HEK293 (cell line): Measurements from ENCODE around the gene CPA5.

Source experiments
- CTCF ChIA-PET: fragments of 350-600 bp; formaldehyde crosslinking; extraction: SDS; loops from one replicate; lab custom pipeline; 2021; ENCODE audit warnings: antibody characterized with exemption; lab: Yijun Ruan, JAX
- POLR2A ChIA-PET: fragments of 300-600 bp; formaldehyde crosslinking; extraction: SDS; loops from one replicate; lab custom pipeline; 2020; ENCODE audit warnings: antibody characterized with exemption, inconsistent platforms; lab: Yijun Ruan, JAX
- H3K27ac ChIP-seq: fragments of 200-500 bp; sonication (Bioruptor generic); 2 replicates; pipeline ENCODE4 v1.5.1; 2014; ENCODE audit warnings: low read depth, low read length, control low read depth, inconsistent platforms; ENCODE audit errors: extremely low read depth
- H3K36me3 ChIP-seq, 2 experiments: fragments of 200-500 bp in 1 of 2; sonication (Bioruptor generic) in 1 of 2; 1 replicate in 1 of 2; 2 replicates in 1 of 2; pipeline ENCODE4 v1.5.1; 2014 to 2017; ENCODE audit warnings: inconsistent platforms in 2 of 2, low read length in 2 of 2; ENCODE audit not compliant: control insufficient read depth in 2 of 2, insufficient read depth in 1 of 2
- H3K4me1 ChIP-seq: fragments of 200-500 bp; sonication (Bioruptor generic); 2 replicates; pipeline ENCODE4 v1.5.1; 2014; ENCODE audit warnings: mild to moderate bottlenecking, low read length, inconsistent platforms; ENCODE audit not compliant: control insufficient read depth, insufficient read depth
- H3K4me3 ChIP-seq: 2 replicates; pipeline ENCODE4 v1.5.1; 2011; ENCODE audit warnings: low read depth, mild to moderate bottlenecking, control low read depth, low read length, moderate library complexity
- H3K9me3 ChIP-seq: fragments of 200-500 bp; sonication (Bioruptor generic); 2 replicates; pipeline ENCODE4 v1.5.1; 2014; ENCODE audit warnings: low read depth, low read length, inconsistent platforms; ENCODE audit not compliant: control insufficient read depth, insufficient read depth
- BCL11A ChIP-seq: fragments of 450-650 bp; formaldehyde crosslinking; IDR thresholded peaks from 2 replicates; pipeline ENCODE4 v1.5.1; 2016; ENCODE audit warnings: low read depth, missing biosample characterization, missing genetic modification characterization
- EGR2 ChIP-seq: fragments of 450-650 bp; formaldehyde crosslinking; IDR thresholded peaks from 2 replicates; pipeline ENCODE4 v1.5.1; 2016; ENCODE audit warnings: low read depth, missing biosample characterization, missing genetic modification characterization
- GLIS1 ChIP-seq: fragments of 450-650 bp; formaldehyde crosslinking; IDR thresholded peaks from 2 replicates; pipeline ENCODE4 v1.5.1; 2016; ENCODE audit warnings: missing biosample characterization, missing genetic modification characterization
- MZF1 ChIP-seq: fragments of 450-650 bp; formaldehyde crosslinking; IDR thresholded peaks from 2 replicates; pipeline ENCODE4 v1.5.1; 2017; ENCODE audit warnings: missing biosample characterization, missing genetic modification characterization, borderline replicate concordance
- PRDM4 ChIP-seq: fragments of 450-650 bp; formaldehyde crosslinking; IDR thresholded peaks from 2 replicates; pipeline ENCODE4 v1.5.1; 2017; ENCODE audit warnings: missing biosample characterization, missing genetic modification characterization
- YY1 ChIP-seq: fragments of 450-650 bp; formaldehyde crosslinking; IDR thresholded peaks from 2 replicates; pipeline ENCODE4 v1.5.1; 2018; ENCODE audit warnings: missing biosample characterization, missing genetic modification characterization
- ZBTB20 ChIP-seq: fragments of 450-650 bp; formaldehyde crosslinking; IDR thresholded peaks from 2 replicates; pipeline ENCODE4 v1.5.1; 2016; ENCODE audit warnings: missing biosample characterization, missing genetic modification characterization
- ZIC2 ChIP-seq: fragments of 450-650 bp; formaldehyde crosslinking; IDR thresholded peaks from 2 replicates; pipeline ENCODE4 v1.5.1; 2016; ENCODE audit warnings: missing biosample characterization, missing genetic modification characterization
- ZNF140 ChIP-seq: fragments of 450-650 bp; formaldehyde crosslinking; IDR thresholded peaks from 2 replicates; pipeline ENCODE4 v1.5.1; 2016; ENCODE audit warnings: missing biosample characterization, missing genetic modification characterization
- ZNF18 ChIP-seq: fragments of 450-650 bp; formaldehyde crosslinking; IDR thresholded peaks from 2 replicates; pipeline ENCODE4 v1.5.1; 2016; ENCODE audit warnings: missing biosample characterization, missing genetic modification characterization
- ZNF19 ChIP-seq: fragments of 450-650 bp; formaldehyde crosslinking; IDR thresholded peaks from 2 replicates; pipeline ENCODE4; 2016; ENCODE audit warnings: missing biosample characterization, missing genetic modification characterization, low read depth
- ZNF280D ChIP-seq: fragments of 450-650 bp; formaldehyde crosslinking; IDR thresholded peaks from 2 replicates; pipeline ENCODE4 v1.5.1; 2016; ENCODE audit warnings: missing biosample characterization, missing genetic modification characterization
- ZNF341 ChIP-seq: fragments of 450-650 bp; formaldehyde crosslinking; IDR thresholded peaks from 2 replicates; pipeline ENCODE4; 2016; ENCODE audit warnings: low read depth, missing biosample characterization, missing genetic modification characterization
- ZNF354C ChIP-seq: fragments of 450-650 bp; formaldehyde crosslinking; IDR thresholded peaks from 2 replicates; pipeline ENCODE4 v1.5.1; 2016; ENCODE audit warnings: missing biosample characterization, missing genetic modification characterization, low read depth, borderline replicate concordance
- ZNF544 ChIP-seq: fragments of 450-650 bp; formaldehyde crosslinking; IDR thresholded peaks from 2 replicates; pipeline ENCODE4 v1.5.0; 2017; ENCODE audit warnings: missing biosample characterization, missing genetic modification characterization
- ZNF585B ChIP-seq: fragments of 450-650 bp; formaldehyde crosslinking; IDR thresholded peaks from 2 replicates; pipeline ENCODE4 v1.5.1; 2016; ENCODE audit warnings: missing biosample characterization, missing genetic modification characterization
- ZNF660 ChIP-seq: fragments of 450-650 bp; IDR thresholded peaks from 2 replicates; pipeline ENCODE4 v1.5.1; 2018; ENCODE audit warnings: missing biosample characterization, mild to moderate bottlenecking, missing genetic modification characterization
- ZNF701 ChIP-seq: fragments of 450-650 bp; formaldehyde crosslinking; IDR thresholded peaks from 2 replicates; pipeline ENCODE4 v1.5.1; 2016; ENCODE audit warnings: missing biosample characterization, missing genetic modification characterization
- ZNF76 ChIP-seq: fragments of 450-650 bp; formaldehyde crosslinking; IDR thresholded peaks from 2 replicates; pipeline ENCODE4; 2016; ENCODE audit warnings: low read depth, missing biosample characterization, missing genetic modification characterization, borderline replicate concordance
- ZNF768 ChIP-seq: fragments of 450-650 bp; formaldehyde crosslinking; IDR thresholded peaks from 2 replicates; pipeline ENCODE4 v1.5.1; 2018; ENCODE audit warnings: missing biosample characterization, mild to moderate bottlenecking, missing genetic modification characterization
- ZNF837 ChIP-seq: fragments of 450-650 bp; formaldehyde crosslinking; IDR thresholded peaks from 2 replicates; pipeline ENCODE4 v1.5.1; 2016; ENCODE audit warnings: missing biosample characterization, missing genetic modification characterization
- ZSCAN23 ChIP-seq: fragments of 450-650 bp; formaldehyde crosslinking; IDR thresholded peaks from 2 replicates; pipeline ENCODE4 v1.5.1; 2016; ENCODE audit warnings: missing biosample characterization, missing genetic modification characterization

Gene CPA5

DNA sequence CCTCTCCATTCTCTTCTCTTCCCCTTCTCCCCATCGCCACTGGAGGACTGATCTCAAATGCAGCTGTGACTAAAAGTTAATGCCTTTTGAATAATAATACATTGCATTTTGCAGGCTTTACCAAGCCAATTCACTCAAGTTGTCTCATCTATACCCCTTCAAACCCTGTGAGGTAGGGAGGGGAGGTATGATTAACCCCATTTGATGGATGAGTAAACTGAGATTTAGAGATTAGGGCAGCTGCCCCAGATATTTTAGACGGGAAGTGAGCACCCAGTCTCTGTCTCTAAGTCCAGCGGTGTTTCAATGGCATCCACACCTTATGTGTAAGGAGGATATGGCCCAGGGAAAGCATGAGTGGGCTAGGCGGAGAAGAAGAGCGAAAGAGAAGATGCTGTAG lies 1.1 kb downstream of the CPA5 start:
- H3K9me3 ChIP-seq: no peaks in the 10 kb centered on the region
- TF ChIP-seq ZNF354C (tag by site-specific recombination): no peak
- TF ChIP-seq MZF1 (tag by site-specific recombination): no peak
- no peak for TF ChIP-seq ZNF660 (tag by site-specific recombination)
- no peak for TF ChIP-seq ZNF585B (tag by site-specific recombination)
- TF ChIP-seq ZBTB20: no peak
- no peak for TF ChIP-seq ZSCAN23 (tag by site-specific recombination)
- TF ChIP-seq ZNF544 (tag by site-specific recombination): no peak
- no peak for TF ChIP-seq ZNF76 (tag by site-specific recombination)
- no peak for TF ChIP-seq EGR2 (tag by site-specific recombination)
- TF ChIP-seq YY1: no peak
- no peak for TF ChIP-seq ZNF837
- no peak for TF ChIP-seq PRDM4
- no peak for TF ChIP-seq ZNF140 (tag by site-specific recombination)
- TF ChIP-seq ZNF768 (tag by site-specific recombination): no peak
- no peak for TF ChIP-seq ZNF19 (tag by site-specific recombination)
- TF ChIP-seq BCL11A (tag by site-specific recombination): no peak
- H3K4me3 ChIP-seq: no peak overlapping the region
- CTCF ChIA-PET: interaction anchor here (0.6 kb wide), 1 partner anchor 406 kb away, joined by 3 read pairs; no protein-coding TSS in a partner anchor
- no peaks in the 10 kb centered on the region for H3K36me3 ChIP-seq
- POLR2A ChIA-PET: no interaction called here
- H3K4me1 ChIP-seq: no peaks in the 10 kb centered on the region
- H3K27ac ChIP-seq: no peak overlapping the region

DNA sequence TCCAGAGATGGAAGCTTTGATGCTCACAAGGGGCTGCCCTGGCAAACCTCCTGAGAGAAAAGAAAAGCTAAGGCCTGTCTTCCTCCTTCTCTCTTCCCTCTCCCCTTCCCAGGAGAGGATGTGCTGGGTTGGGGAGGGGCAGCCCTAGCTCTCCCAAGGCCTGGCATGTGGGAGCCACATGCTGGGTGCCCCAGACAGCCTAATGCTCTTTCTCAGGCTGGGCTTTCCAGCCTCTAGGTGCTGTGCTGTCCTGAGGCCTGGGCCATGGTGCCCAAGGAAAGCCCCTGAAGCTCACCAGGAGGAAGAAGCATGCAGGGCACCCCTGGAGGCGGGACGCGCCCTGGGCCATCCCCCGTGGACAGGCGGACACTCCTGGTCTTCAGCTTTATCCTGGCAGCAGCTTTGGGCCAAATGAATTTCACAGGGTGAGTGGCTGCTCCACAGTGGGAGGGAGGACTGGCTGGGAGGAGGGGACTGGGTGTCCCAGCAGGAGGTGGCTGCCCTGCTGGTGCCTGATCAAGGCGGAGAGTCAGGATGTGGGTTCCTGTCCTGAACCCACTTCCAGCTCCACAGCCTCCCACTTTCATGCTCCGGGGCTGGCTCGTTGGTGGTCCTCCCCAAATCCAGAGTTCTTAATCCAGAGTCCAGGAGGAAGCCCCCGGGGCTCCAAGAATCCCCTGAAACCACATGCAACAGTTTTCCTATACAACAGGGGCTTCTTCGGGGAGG lies 1.7 kb downstream of the CPA5 start:
- no peaks in the 10 kb centered on the region for H3K9me3 ChIP-seq
- no peaks in the 10 kb centered on the region for H3K4me1 ChIP-seq
- ChIA-PET CTCF (interaction anchor here (0.6 to 1.4 kb wide), 2 partner anchors 143 to 405 kb away, joined by 3 read pairs; no protein-coding TSS in a partner anchor), POLR2A (no interaction called here)
- no peak overlapping the region for H3K4me3 ChIP-seq
- no peak overlapping the region for H3K27ac ChIP-seq
- TF ChIP-seq ZIC2 (tag by site-specific recombination): peak; percentile 86
- TF ChIP-seq ZNF18 (tag by site-specific recombination): no peak
- TF ChIP-seq ZNF701: no peak
- TF ChIP-seq GLIS1 (tag by site-specific recombination): 0 out of 2 replicates have a peak, but pooled peaks have one; percentile 22
- no peak for TF ChIP-seq ZNF544 (tag by site-specific recombination)
- TF ChIP-seq ZNF280D (tag by site-specific recombination): no peak
- no peak for TF ChIP-seq ZNF341 (tag by site-specific recombination)
- no peaks in the 10 kb centered on the region for H3K36me3 ChIP-seq
